Thyroid gland (tissue), 4 donors: ENCODE results near the gene PPP1R9A. TPM values are rescaled to one million over a fixed set of nuclear protein-coding genes. Genes with fewer than 3 reads are reported as not detected.

Experiments used
- DNase-seq, 2 donors: peaks; one replicate each; pipeline ENCODE4 v3.0.0-alpha.2; 2019
- H3K27ac ChIP-seq, 3 donors: fragments of 200-600 bp; sonication (generic); 1 replicate in 2 of 3; 2 replicates in 1 of 3; pipeline ENCODE4 v1.5.1; 2016 to 2019; ENCODE audit warnings: mild to moderate bottlenecking in 1 of 3, moderate library complexity in 1 of 3
- H3K27me3 ChIP-seq: fragments of 200-600 bp; sonication (generic); one replicate; pipeline ENCODE4 v1.5.1; 2019
- H3K36me3 ChIP-seq, 2 donors: fragments of 200-600 bp; sonication (generic); one replicate each; pipeline ENCODE4 v1.5.1; 2016 to 2019
- H3K4me1 ChIP-seq, 2 donors: fragments of 200-600 bp; sonication (generic); one replicate each; pipeline ENCODE4 v1.5.1; 2017 to 2019
- H3K4me3 ChIP-seq, 3 donors: fragments of 200-600 bp; sonication (generic); replicated peaks in 1 of 3; 1 replicate in 2 of 3; 2 replicates in 1 of 3; pipeline ENCODE4 v1.5.1; 2016; ENCODE audit warnings: mild to moderate bottlenecking in 1 of 3
- H3K9me3 ChIP-seq: fragments of 200-600 bp; sonication (generic); one replicate; pipeline ENCODE4 v1.5.1; 2017
- CTCF ChIP-seq, 6 experiments: fragments of 200-600 bp in 3 of 6; fragments of 450-650 bp in 3 of 6; sonication (generic) in 3 of 6; IDR thresholded peaks; one replicate each; pipeline ENCODE4 v1.5.1; 2016 to 2019; ENCODE audit warnings: antibody characterized with exemption in 6 of 6, mild to moderate bottlenecking in 2 of 6, inconsistent platforms in 1 of 6, moderate library complexity in 1 of 6
- POLR2A ChIP-seq, 2 donors: fragments of 450-650 bp; IDR thresholded peaks; one replicate each; pipeline ENCODE4 v1.6.1; 2017; ENCODE audit warnings: antibody characterized with exemption in 2 of 2, mild to moderate bottlenecking in 2 of 2, moderate library complexity in 1 of 2
- WGBS, 2 donors: methylation state at CpG; one replicate each; pipeline ENCODE4 v1.1.5; 2017; 5-methylcytosine and 5-hydroxymethylcytosine counted together
- intact Hi-C: fragments of 100-400 bp; cut with DNase I; formaldehyde crosslinking; loops from one replicate; pipeline ENCODE4 v1.15.1; 2023
- total RNA-seq, 4 donors: library from RNA; depleted of rRNA; stranded (reverse); fragments of >200 nt; gene quantifications; one replicate each; pipeline ENCODE4 v1.2.3, GENCODE V29; 2016

Gene PPP1R9A
- total RNA-seq, 4 donors from 2014 or later, result 38.8 to 89.6 (median 45.5) TPM

DNA sequence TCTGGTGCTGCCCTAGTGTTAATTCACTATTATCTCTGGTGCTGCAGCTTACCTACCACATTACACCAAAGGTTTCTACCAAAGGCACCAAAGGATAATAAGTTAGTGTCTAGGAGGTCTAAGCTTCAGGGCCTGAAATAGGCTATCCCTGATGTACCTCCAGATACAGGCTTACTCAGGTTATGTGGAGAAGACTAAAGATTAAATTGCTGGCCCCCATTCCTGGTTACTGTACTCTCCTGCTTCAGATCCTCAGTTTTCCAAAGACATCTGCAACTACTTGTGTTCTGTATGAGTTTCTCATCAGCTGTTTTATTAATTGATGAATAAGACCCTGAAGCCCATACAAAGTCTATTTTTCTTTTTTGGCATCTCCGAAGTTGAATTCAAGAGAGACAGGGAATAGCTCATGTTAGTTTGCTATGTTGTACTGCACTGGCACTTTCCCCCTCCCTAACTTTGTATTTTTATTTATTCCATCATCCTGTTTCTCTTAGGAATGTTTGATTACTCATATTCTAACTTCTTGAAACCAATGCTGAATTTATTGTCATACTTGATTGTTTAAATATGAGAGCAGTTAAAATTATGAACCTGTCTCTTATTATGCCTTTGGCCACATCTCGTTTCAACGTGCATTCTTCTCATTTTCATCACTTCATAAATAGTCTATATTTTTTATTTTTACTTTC lies 331.0 kb downstream of the PPP1R9A start:
- Histone ChIP-seq H3K4me3 (no peak overlapping the region), H3K27me3 (no peaks in the 10 kb centered on the region), H3K27ac (no peak overlapping the region), H3K4me1 (no peaks in the 10 kb centered on the region), H3K9me3 (no peaks in the 10 kb centered on the region), H3K36me3 (no peaks in the 10 kb centered on the region)
- DNase-seq, result no peak
- TF ChIP-seq POLR2A (IDR thresholded peaks at IDR 0.05), result no peak
- WGBS, 2 donors, result 78 to 84% methylated on average over 3 of the region's 3 CpGs
- intact Hi-C loops, result no loop called here

- Histone ChIP-seq H3K9me3 (no peaks in the 10 kb centered on the region), H3K36me3 (no peaks in the 10 kb centered on the region), H3K4me3 (no peak overlapping the region), H3K4me1 (no peaks in the 10 kb centered on the region), H3K27ac (no peak overlapping the region), H3K27me3 (no peaks in the 10 kb centered on the region)
- intact Hi-C loops, result no loop called here
- DNase-seq, result no peak
- 87 to 91% methylated on average over 1 of the region's 1 CpG for WGBS, 2 donors
- TF ChIP-seq POLR2A (IDR thresholded peaks at IDR 0.05) (no peak), CTCF (IDR thresholded peaks at IDR 0.05) (no peak)
Measured at GRCh38 chr7:95240921-95241320, 333.5 kb downstream of the PPP1R9A start.

- no peak overlapping the region for H3K27ac ChIP-seq
- no peak overlapping the region for H3K4me3 ChIP-seq
- H3K27me3 ChIP-seq, result no peaks in the 10 kb centered on the region
- 74 to 80% methylated on average over 2 of the region's 2 CpGs for WGBS, 2 donors
- H3K36me3 ChIP-seq, result no peaks in the 10 kb centered on the region
- H3K9me3 ChIP-seq, result no peaks in the 10 kb centered on the region
- DNase-seq, result no peak
- TF ChIP-seq POLR2A (IDR thresholded peaks at IDR 0.05), result no peak
- no peak for TF ChIP-seq CTCF (IDR thresholded peaks at IDR 0.05)
- peaks cover 0 to 5% of the 10 kb centered on the region in 2 donors for H3K4me1 ChIP-seq
- intact Hi-C loops, result no loop called here
Measured at GRCh38 chr7:95242266-95242665, 334.9 kb downstream of the PPP1R9A start.

GRCh38 chr7:95244616-95245015 lies 337.2 kb downstream of the PPP1R9A start:
- no peaks in the 10 kb centered on the region for H3K9me3 ChIP-seq
- H3K4me1 ChIP-seq, result peaks cover 0 to 5% of the 10 kb centered on the region in 2 donors
- H3K4me3 ChIP-seq, result no peak overlapping the region
- no peak for DNase-seq
- H3K27ac ChIP-seq, result no peak overlapping the region
- TF ChIP-seq POLR2A (IDR thresholded peaks at IDR 0.05), result no peak
- TF ChIP-seq CTCF (IDR thresholded peaks at IDR 0.05), result no peak
- no peaks in the 10 kb centered on the region for H3K36me3 ChIP-seq
- intact Hi-C loops, result no loop called here
- no peaks in the 10 kb centered on the region for H3K27me3 ChIP-seq

DNA sequence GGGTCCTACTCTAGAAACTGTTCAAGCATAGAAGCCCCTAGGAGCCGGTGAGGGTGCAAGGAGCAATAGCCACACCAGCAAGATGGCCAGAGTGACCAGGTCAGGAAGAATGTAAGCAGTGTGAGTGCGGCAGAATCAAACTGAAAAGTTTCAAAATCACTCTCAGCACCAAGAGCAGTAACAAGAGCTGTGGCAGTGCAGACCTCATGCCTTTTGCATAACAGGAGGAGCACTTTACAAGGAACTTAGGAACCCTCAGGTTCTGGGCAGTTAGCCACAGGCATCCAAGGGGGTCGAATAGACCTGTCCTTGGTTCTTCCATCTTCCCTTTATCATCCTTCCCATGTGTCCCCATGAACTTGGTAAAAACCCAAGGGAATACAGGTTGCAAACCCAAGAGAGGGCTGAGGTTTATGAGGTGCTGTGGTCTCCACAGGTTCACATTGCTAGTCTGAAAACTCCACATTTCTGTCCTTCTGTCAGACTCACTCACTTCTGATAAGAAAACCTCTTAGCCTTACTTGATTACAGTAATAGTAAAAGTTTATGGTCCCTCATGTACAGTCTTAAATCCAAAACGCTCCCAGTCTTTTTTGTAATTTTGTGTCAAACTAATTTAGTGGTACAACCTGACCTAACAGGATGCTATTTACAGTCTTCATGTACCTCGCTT lies 338.6 kb downstream of the PPP1R9A start:
- intact Hi-C loops, result no loop called here
- H3K4me3 ChIP-seq, result no peak overlapping the region
- no peaks in the 10 kb centered on the region for H3K36me3 ChIP-seq
- no peak overlapping the region for H3K27ac ChIP-seq
- no peaks in the 10 kb centered on the region for H3K9me3 ChIP-seq
- peak; percentile 3 to 8 for DNase-seq
- H3K27me3 ChIP-seq, result no peaks in the 10 kb centered on the region
- TF ChIP-seq POLR2A (IDR thresholded peaks at IDR 0.05), result no peak
- TF ChIP-seq CTCF (IDR thresholded peaks at IDR 0.05), result no peak
- peaks cover 0 to 5% of the 10 kb centered on the region in 2 donors for H3K4me1 ChIP-seq
- 52 to 65% methylated on average over 5 of the region's 5 CpGs for WGBS, 2 donors
